Esophagus squamous epithelium (tissue), 4 donors: Measurements from ENCODE around the gene CHMP5.

Source experiments
- CTCF ChIP-seq, 6 experiments: fragments of 450-650 bp in 4 of 6; fragments of 200-600 bp in 2 of 6; sonication (generic) in 2 of 6; IDR thresholded peaks; one replicate each; pipeline ENCODE4 v1.5.1; 2016 to 2019; ENCODE audit warnings: antibody characterized with exemption in 6 of 6, mild to moderate bottlenecking in 4 of 6, moderate library complexity in 4 of 6
- POLR2A ChIP-seq, 4 donors: fragments of 450-650 bp; IDR thresholded peaks; one replicate each; pipeline ENCODE4 v1.6.1; 2017; ENCODE audit warnings: antibody characterized with exemption in 4 of 4, mild to moderate bottlenecking in 4 of 4, moderate library complexity in 3 of 4

- TF ChIP-seq POLR2A (IDR thresholded peaks at IDR 0.05) (no peak), CTCF (IDR thresholded peaks at IDR 0.05) (no peak)
Observed at GRCh38 chr9:33230756-33231622, 33.9 kb upstream of the CHMP5 start.
